NCI-H774 (cell line): Measurements from ENCODE around the gene OR6V1.

ENCODE experiments used
- DNase-seq: peaks from one replicate; lab custom pipeline; 2025; lab: John Stamatoyannopoulos, UW

OR6V1 gene, protein sequence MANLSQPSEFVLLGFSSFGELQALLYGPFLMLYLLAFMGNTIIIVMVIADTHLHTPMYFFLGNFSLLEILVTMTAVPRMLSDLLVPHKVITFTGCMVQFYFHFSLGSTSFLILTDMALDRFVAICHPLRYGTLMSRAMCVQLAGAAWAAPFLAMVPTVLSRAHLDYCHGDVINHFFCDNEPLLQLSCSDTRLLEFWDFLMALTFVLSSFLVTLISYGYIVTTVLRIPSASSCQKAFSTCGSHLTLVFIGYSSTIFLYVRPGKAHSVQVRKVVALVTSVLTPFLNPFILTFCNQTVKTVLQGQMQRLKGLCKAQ

DNA sequence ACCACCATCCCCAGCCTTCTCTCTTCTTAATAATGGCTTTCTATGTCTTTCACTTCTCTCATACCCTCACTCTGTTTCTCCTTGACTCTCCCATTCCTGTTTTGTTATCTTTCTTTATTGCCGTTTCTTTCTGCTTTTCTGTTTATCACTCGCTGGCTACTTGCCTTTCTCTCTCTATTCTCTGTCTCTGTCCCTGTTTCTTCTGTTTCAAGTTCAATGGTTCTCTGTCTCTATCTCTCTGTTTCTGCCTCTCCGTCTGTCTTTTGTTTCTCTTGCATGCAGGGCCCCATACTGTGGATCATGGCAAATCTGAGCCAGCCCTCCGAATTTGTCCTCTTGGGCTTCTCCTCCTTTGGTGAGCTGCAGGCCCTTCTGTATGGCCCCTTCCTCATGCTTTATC, at the start of gene OR6V1:
Gene OR6V1 (plus strand): TSS at position 301 of the 400 bp plus-strand sequence. CDS start 0 bp downstream, at position 301.
- DNase-seq: no peak

DNA sequence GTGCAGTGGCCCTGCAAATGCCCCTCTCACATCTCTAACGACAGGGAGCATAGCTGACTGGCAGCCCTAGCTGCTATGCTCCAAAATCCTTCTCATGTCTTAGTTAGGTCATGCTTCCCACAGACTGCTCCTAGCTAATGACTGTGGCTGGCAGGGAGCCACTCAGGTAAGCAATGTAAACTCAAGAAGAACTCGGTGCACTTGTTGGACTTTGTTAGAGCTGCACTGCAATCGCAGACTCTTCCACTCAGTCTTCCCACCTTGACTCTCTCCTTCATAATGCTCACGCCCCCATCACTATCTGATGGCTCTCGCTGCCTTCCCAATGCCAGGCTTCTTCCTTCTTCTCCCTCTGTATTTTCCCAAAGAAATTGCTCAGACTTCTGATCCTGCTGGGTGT, 49.2 kb upstream of the OR6V1 start:
- DNase-seq: no peak

DNA sequence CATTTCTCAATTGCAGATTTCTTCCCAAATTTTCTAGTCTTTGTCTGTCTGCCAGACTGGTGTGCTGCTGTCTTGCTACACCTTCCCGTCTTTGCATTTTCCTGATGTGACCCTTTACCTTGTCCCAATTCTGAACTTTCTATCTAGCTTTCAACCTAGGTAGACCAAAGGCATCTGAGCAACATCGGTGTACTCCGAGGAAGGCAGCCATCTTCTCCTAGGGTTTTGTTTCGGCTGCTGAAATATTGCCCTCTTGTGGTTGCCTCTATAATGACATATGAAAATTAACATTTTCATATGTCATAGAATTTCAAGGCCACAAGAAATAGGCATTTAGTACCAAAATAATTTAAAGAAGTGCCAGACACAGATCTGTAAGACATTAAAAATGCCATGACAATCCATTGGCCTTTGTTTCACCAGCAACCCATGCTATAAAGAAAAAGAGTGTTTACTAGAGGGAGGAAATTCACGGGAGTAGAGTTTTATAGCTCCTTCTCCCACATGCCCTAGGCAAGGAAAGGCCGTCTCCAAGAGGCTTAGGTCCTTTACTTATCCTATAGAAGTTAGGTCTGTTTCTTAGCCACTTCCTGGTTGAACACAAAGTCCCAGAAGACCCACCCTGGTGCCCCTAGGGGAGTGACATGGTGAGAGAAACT, 48.6 kb upstream of the OR6V1 start:
- DNase-seq: peak; percentile 13

DNA sequence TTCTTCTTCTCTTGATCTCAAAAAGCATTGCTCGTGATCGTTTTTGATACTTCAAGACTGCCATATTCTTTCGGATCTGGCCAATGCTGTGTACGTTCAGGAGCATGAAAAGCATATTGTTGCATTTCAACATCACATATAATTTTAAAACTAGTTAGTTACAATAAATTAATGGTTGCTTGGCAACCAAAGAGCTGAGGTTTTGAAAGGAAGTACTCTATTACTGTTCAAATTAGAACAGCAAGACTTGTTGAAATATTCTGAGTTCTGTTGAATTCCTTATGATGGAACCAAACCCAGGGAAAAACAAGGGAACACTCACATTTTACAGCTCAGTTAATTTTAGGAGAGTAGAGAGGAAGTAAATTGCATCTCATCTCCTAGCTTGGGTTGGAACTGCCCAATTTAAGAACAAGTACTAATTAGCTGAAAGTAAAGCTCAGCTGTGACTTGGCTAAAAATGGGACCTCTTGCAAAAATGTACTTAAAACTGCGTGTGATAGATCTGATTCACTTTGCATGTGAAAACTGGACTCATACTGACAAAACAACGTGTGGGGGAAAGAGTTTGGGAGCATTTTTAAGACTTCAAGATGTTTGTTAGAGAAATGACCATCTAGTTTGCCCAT, 46.4 kb upstream of the OR6V1 start:
- no peak for DNase-seq

DNA sequence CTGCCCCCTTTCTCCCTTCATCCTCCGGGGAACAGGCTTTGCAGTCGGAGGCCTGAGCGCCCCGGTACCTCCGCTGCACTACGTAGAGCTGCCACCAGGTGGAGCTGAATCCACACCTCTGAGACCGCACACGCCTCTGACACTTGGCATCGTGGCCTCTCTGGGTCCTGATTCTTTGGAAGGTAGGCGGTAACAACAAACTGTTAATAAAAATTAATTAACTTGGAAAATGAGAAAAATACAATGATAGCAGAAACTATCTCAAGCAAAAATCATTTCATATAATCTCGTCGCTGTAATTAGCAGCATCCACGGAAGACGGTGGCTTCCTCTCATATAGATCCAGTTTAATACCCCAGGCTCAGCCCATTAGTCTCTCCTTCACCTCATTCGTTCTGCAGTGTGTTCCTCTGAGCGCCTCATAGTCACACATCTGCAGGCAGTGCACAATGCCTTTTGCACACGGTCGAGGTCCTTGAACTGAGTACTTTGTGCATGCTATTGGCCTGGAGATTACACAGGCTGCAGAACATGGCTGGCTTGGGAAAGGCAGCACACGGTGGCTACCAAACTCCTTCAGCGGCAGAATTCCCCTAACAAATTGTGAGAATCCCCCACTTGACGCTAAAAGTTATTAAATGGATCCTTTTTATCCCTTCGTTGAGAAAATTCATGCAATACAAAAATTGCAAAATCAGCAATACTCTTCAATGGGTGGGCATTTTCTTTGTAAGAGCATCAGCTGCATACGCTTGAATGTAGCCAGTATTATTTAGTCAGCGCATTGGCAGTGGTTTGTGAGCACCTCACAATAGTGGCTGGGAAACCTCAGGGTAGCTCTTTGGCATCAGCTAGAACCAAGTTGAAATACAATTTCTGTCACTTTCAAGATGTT, 43.9 kb upstream of the OR6V1 start:
- peak; percentile 46 for DNase-seq

DNA sequence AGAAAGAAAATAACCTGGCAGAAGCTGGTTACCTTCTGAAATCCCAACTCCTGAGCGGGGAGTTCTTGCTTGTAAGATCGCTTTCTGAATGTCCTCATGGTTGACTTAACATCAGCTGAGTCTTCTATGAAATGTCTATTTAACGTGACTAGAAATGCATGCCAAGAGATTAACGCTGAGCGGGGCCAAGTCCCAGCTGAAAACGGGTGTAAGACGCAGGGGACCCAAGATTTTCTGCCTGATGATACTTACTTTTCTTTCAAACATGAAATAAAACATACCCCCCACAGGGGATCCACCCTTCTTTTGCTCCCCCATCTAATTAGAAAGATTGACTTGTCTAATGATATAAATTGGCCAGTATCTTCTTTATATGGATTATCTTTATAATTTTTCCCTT, 40.1 kb upstream of the OR6V1 start:
- no peak for DNase-seq

DNA sequence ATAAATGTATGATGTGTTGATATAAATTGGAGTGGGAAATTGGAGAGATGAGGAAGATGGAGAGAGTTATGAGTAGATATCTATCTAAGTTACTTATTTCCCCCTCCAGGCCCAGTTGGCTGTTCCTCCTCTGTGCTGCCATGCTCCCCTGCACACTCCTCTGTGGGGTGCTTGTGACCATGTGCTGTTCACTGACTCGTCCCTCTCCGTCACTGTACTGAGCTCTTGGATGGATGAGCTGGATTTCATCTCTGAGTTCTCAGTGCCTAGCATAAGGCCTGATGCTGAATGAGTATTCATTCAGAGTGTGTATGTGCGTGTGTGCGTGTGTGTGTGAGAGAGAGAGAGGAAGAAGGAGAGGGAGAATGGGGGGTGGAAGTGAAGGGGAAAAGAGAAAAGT, 39.7 kb upstream of the OR6V1 start:
- no peak for DNase-seq

DNA sequence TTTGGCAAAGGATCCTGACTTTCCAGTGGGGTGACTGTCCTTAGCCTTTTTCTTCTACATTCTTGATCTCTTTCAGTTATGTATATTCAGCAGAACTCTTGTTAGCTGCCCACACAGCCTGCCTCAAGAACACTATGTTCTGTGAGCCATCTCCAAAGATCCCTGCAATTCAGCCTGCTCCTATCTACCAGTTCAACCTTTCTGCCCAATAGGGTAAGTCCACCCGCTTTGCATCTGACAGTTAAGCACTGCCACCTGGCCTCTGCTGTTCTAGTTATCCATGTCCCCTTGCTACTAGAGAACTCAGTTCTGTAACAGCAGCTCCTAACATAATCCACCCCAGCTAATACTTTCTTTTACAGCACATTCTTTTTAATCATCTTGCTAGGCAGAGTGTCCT, 38.7 kb upstream of the OR6V1 start:
- DNase-seq: no peak

DNA sequence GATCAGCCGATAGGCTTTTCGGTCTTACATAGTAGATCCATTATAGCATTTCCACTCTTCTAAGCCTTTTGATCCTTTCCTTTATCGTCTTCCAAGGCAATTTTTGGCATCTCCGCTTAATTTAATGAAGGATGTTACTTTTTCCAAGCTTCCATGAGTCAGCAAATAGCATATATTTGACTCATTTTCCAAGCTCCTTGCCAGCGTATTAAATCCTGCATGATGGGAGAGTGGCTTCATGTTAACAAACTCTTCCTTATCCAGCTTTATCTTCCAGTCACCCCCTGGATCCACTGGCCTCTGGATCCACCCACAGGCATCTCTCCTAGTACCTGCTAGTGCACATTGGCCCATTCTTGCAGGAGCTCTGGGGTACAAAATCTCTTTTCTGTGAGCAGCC, 38.2 kb upstream of the OR6V1 start:
- no peak for DNase-seq

DNA sequence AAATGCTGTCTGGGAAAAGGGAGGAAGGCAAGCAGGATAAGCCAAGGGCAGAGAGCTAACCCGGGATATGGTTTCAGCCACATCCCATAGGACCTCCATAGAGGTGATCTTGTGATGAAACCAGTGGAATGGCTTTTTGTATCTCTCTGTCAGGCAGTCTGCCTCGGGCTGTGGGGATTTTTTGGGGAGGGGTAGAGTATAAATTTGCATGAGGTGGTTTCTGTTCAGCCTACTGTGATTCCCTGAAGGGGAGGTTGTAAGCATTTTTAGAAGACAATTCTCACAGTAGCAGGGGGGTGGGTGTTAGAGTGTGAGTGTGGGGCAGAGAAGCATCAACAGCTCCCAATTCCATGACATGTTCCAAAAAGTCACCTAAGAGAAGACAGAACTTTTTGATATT, 37.1 kb upstream of the OR6V1 start:
- no peak for DNase-seq

DNA sequence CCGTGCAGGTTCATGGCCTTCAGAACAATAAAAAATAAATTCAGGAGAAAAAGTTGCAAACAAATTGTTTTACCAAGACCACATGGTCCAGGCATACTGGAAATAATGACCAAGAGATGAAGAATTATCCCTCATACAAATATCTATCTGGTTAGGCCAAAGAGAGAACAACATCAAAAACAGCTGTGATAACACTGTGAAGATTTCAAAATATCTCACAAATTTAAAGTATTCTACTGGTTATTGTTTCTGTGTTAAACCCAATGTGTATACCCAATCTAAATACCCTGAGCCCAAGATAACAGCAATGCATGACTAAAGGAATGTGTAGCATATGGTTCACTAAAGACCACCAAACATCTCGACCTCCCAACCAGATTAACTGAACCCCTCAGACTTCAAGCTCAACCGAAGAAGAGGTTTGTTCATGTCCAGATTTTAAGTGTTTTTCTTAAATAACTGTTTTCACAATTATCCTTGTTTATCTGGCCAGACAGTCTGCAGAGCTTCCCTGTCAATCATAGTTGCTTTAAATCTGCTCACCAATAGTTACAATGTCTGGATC, 36.1 kb upstream of the OR6V1 start:
- no peak for DNase-seq

DNA sequence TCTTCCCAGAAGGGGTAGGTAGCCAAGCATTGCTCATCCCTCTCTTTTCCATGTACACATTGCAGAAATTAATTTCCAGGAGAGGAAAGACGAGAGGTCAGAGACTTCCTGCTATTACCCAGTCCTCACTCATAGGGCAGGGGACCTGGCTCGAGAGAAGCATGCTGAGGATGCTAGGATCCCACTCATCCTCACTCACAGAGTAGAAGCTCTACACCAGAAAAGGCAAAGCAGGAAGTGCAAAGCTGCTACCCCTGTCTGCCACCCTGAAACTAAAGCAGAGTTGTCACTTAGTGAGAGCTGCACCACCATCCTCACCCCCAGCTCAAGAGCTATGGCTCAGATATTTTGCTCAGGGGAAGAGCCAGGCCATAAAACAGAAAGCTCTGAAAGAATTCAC, 35.1 kb upstream of the OR6V1 start:
- DNase-seq: no peak

DNA sequence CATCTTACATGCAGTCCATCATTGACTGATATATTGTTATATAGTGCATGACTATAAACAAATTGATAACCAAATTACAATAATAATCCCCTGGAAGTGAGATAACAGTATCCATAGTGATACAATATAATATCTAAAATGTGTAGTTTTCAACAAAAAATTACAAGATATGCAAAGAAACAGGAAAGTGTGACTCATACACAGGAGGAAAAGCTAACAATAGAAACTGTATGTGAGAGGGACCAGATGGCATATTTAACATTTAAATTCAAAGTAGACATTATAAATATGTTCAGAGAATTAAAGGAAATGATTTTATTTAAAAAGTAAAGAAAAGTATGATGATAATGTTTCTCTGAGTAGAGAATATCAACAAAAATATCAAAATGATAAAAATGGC, 33.2 kb upstream of the OR6V1 start:
- no peak for DNase-seq

DNA sequence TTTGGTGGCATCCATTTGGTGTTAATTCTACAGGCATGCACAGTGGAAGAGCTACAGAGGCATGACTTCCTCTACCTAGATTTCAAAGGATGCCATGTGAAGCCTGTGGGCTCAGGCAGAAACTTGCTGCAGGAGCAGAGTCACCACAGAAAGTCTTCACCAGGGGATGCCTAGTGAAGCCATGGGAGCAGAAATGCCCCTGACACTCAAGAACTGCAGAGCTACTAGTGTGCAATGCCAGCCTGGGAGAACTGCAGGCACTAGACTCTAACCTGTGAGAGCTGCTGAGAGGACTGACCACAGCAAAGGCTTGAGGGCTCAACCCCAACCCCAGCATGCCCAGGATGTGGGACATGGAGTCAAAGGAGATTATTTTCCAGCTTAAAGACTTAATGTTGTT, 29.1 kb upstream of the OR6V1 start:
- DNase-seq: no peak

DNA sequence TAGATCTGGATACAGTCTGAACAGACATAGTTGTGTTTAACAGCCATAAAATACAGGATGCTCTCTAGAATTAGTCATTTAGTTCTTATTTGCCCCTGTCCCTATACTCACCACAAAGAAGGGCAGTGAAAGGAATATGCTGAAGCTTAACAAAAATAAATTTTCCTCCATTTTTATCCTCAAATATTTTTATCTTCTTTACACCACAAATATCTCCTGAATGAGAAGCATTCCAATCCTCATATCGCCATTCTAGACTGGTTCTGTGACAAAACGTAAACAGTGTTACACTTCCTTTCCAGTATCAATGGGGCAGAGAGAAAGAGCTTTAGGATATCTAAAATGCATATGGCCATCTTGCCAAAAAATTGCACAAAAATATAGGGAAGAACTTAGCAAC, 26.8 kb upstream of the OR6V1 start:
- no peak for DNase-seq

DNA sequence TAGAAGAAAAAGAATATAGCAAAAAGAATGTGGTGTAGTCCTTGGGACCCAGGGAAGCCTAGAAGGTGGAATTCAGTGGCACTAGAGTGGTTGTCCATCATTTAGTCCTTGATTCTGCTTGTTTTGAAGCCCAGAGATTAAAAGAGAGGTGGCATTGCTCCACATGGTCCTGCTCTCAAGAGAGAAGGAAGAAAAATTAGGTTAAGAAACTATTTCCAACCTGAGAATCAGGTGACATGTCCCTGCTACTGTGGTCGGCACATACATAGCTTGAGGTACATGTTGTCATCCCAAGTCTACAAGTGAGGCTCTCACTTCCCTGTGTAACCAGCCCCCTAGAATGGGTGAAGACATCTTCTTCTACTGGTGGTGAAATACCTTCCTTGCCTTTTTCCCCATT, 25.1 kb upstream of the OR6V1 start, which contains the start of gene OR9A2:
Gene OR9A2 (minus strand): TSS at position 101 of the 400 bp plus-strand sequence. CDS start 0 bp downstream, at position 101.
- no peak for DNase-seq

DNA sequence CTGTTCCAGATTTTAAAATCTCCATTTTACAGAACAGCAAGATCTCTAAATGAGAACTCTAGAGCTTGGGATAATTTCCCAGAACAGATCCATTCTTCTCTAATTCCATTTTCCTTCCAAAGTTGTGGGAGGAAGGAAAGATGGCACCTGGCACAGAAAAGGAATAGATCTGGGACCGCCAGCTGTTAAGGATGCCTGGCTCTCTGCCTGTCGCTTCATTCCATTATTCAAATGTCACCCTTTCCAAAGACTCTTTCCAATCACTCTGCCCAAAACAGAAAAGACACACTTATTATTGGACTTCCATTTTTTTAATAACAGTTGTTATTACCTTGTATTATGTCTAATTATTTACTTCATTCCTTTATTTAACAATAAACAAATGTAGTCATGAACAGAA, 24.5 kb upstream of the OR6V1 start:
- no peak for DNase-seq

DNA sequence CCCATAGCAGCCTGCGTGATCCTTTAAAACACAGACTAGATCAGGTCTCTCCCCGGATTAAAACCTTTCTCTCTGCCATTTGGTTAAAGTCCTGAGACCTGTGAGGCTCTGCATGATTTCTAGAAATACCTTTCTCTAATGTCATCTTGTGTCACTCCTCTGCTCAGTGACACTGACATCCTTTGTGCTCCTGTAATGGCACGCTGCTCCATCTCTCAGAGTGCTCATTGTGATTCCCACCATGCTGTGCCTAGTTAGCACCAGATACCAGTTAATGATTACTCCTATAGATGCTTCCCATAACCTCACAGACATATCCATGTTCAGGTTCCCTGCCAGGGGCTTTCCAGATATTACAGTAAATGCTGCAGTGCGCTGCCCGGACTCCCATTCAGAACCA, 13.5 kb upstream of the OR6V1 start:
- DNase-seq: no peak

DNA sequence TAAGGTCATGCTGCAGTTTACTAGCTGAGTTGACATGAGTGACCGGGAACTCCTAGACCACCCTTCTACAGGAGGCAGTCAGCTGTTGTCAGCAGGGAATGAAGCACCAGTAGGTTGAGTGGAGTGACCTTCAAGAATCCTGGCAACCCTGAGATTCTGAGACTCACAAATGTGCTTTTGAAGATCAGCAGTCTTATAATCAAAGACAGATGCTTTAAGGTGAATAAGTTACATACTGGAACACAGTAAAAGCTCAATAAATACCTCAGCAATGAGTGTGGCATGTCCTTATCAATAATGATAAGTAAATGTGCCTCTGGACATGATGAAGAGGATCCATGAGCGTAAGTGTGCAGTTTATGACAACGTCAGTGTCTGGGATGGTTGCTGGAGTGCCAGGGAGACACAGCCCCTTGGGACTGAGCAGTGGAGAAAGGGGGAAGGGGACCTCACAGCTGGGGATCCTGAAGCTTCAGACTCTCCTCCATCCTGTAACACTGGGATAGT, 11.9 kb upstream of the OR6V1 start:
- DNase-seq: no peak

DNA sequence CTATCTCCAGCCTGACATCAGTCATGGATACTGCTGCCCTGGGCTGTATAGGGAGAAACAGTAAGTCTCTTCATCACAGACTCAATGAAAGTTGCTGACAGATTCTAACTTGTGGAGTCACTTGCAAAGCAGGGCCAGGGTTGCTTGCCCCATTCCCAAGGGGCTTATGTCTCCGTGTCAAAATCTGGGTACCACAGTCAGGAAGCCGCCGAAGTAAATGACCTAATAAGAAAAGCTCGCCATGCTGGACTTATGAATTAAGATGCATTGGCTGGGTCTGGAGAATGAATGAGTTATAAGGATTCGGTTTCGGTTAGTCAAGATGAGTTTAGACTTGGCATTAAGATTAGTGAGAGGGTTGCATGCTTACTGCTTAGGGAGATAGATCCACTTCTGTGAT, 10.8 kb upstream of the OR6V1 start:
- no peak for DNase-seq

DNA sequence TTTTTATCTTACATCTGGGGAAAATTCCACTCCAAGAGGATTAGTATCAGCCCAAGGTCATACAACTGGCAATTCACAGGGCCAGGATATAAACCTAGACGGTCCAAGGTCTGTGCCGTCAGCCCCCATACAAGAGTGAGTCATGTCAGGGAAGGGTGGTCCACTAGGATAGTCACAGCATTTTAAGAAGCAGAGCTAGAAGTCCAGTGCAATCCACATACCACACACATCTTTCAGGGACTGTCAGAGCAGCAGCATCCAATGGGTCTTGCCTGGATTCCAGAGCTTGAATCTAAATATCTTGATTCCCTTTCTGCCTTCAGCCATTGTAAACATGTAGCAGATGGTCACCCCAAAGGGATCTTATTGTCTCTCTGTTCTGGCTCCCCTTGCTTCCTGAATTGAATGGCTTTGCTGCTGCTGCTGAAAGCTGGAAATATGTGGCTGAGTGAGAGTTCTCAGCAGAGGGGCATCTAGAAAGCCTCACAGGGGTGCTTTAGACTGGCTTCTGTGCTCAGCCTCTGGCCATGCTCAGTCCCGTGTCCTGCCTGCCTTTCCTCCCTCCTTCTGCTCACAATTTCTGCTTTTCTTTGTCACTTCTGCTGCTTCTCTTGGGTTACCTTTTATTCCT, 9.9 kb upstream of the OR6V1 start:
- DNase-seq: no peak
